Measurements from ENCODE around the gene BMPR1A.
"Not testable (repeated sequence)": the region's sequence is repeated elsewhere in the genome, so short reads cannot be mapped to it uniquely, and the experiment has no call there.

BMPR1A gene

GRCh38 chr10:86970162-86970981 is 214.0 kb downstream of the BMPR1A start:
- no peak for TF ChIP-seq ZNF274 (IDR thresholded peaks at IDR 0.05; ENCODE audit: low read depth, low read length)
- peak overlapping the region; percentile 61; the same call in 1 of the 2 replicates for H3K4me3 ChIP-seq (ENCODE audit: low read length)

- H3K4me3 ChIP-seq (ENCODE audit: low read length): peak overlapping the region; percentile 61; the same call in 1 of the 2 replicates
- TF ChIP-seq ZNF274 (IDR thresholded peaks at IDR 0.05; ENCODE audit: low read depth, low read length): no peak
These were observed 214.5 kb downstream of the BMPR1A start for GRCh38 chr10:86970982-86971231.

GRCh38 chr10:86971232-86971991 is 215.0 kb downstream of the BMPR1A start:
- TF ChIP-seq ZNF274 (IDR thresholded peaks at IDR 0.05; ENCODE audit: low read depth, low read length): no peak
- peak overlapping the region; percentile 61; the same call in 1 of the 2 replicates for H3K4me3 ChIP-seq (ENCODE audit: low read length)

- H3K4me3 ChIP-seq (ENCODE audit: low read length): no peak overlapping the region
- TF ChIP-seq ZNF274 (IDR thresholded peaks at IDR 0.05; ENCODE audit: low read depth, low read length): no peak
These were observed 216.4 kb downstream of the BMPR1A start for GRCh38 chr10:86972613-86973380.

- H3K4me3 ChIP-seq (ENCODE audit: low read length): no peak overlapping the region
- no peak for TF ChIP-seq ZNF274 (IDR thresholded peaks at IDR 0.05; ENCODE audit: low read depth, low read length)
These were observed 218.1 kb downstream of the BMPR1A start for GRCh38 chr10:86974484-86974883.

- no peak for TF ChIP-seq ZNF274 (IDR thresholded peaks at IDR 0.05; ENCODE audit: low read depth, low read length)
- no peak overlapping the region for H3K4me3 ChIP-seq (ENCODE audit: low read length)
These were observed 220.1 kb downstream of the BMPR1A start for GRCh38 chr10:86976362-86977056.

- not testable (repeated sequence) for H3K4me3 ChIP-seq (ENCODE audit: low read length)
These were observed 222.0 kb downstream of the BMPR1A start for GRCh38 chr10:86978457-86978856.

- no peak for TF ChIP-seq ZNF274 (IDR thresholded peaks at IDR 0.05; ENCODE audit: low read depth, low read length)
- H3K4me3 ChIP-seq (ENCODE audit: low read length): no peak overlapping the region
These were observed 222.9 kb downstream of the BMPR1A start for GRCh38 chr10:86979296-86979818.

- TF ChIP-seq ZNF274 (IDR thresholded peaks at IDR 0.05; ENCODE audit: low read depth, low read length): no peak
- H3K4me3 ChIP-seq (ENCODE audit: low read length): no peak overlapping the region
These were observed 223.6 kb downstream of the BMPR1A start for GRCh38 chr10:86979977-86980448.

- not testable (repeated sequence) for H3K4me3 ChIP-seq (ENCODE audit: low read length)
These were observed 224.6 kb downstream of the BMPR1A start for GRCh38 chr10:86981020-86981419.

GRCh38 chr10:86981716-86982115 is 225.3 kb downstream of the BMPR1A start:
- no peak for TF ChIP-seq ZNF274 (IDR thresholded peaks at IDR 0.05; ENCODE audit: low read depth, low read length)
- no peak overlapping the region for H3K4me3 ChIP-seq (ENCODE audit: low read length)

All from GM08714 (cell line).